Posterior vena cava (tissue), 2 donors: Measurements from ENCODE around the gene METTL25B. TPM values are rescaled to one million over a fixed set of nuclear protein-coding genes. Genes with fewer than 3 reads are reported as not detected.

Source experiments
- DNase-seq: peaks from one replicate; pipeline ENCODE4 v3.0.0-alpha.2; 2020; ENCODE audit warnings: low spot score
- intact Hi-C, 2 donors: fragments of 100-400 bp; cut with DNase I; formaldehyde crosslinking; loops; one replicate each; pipeline versions ENCODE4 v1.14.1 to v1.14.2; 2022 to 2023
- total RNA-seq, 2 donors: library from RNA; stranded (reverse); fragmentation: NEBNext Ultra II Directional; extraction: Animal tissue kit (Norgen Biotek cat#: 25700); gene quantifications; one replicate each; pipeline ENCODE4 v1.2.1, GENCODE V29; 2021
- donor health status: DM: yes; HTN: yes; CAD: no.
- donor health status: DM: yes; HTN: yes; CAD: no.

Gene METTL25B
- total RNA-seq, 2 donors from 2014 or later: 19.6 to 21.6 TPM

DNA sequence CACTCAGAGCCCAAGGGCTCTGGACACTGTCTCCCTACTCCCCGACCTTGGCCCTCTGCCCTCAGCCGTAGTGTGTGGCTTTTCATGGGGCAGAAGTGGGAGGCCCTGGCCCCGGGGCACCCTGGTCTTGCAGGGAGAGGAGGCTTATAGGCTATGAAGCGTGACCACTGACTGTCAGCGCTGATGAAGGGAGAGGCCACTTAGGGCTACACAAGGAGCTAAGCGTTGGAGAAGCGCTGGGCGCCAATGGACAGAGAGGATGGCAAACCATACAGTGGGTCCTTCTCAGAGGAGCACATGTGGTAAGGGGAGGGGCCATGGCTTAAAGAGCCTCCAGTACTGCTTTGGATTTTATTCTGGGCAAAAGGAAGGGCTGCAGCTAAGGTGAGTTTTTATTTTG lies 30.8 kb upstream of the METTL25B start:
- no peak for DNase-seq
- intact Hi-C loops: loop anchor here in 1 of 2 donors (10.0 kb wide), 1 partner anchor 187 kb away; no protein-coding TSS in a partner anchor

DNA sequence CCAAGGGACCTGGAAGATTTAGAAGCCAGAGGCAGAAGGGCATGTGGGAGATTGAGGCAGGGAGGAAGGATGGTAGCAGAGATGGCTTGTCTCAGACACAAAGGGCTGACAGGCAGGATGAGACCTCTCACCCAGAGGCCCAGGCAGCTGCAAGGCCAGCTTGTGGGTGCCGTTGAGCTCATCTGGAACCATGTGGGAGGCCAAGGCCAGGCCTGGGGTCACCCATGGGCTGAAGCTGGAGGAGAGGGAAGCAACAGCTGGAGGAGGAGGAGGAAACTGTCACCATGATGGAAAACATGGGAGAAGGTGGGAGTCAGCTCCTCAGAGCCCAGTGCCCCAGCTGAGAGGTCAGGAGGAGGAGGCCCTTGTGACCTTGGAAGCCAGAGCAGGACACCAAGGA lies 29.3 kb upstream of the METTL25B start:
- intact Hi-C loops: loop anchor here in 1 of 2 donors (10.0 kb wide), 1 partner anchor 186 kb away; no protein-coding TSS in a partner anchor

DNA sequence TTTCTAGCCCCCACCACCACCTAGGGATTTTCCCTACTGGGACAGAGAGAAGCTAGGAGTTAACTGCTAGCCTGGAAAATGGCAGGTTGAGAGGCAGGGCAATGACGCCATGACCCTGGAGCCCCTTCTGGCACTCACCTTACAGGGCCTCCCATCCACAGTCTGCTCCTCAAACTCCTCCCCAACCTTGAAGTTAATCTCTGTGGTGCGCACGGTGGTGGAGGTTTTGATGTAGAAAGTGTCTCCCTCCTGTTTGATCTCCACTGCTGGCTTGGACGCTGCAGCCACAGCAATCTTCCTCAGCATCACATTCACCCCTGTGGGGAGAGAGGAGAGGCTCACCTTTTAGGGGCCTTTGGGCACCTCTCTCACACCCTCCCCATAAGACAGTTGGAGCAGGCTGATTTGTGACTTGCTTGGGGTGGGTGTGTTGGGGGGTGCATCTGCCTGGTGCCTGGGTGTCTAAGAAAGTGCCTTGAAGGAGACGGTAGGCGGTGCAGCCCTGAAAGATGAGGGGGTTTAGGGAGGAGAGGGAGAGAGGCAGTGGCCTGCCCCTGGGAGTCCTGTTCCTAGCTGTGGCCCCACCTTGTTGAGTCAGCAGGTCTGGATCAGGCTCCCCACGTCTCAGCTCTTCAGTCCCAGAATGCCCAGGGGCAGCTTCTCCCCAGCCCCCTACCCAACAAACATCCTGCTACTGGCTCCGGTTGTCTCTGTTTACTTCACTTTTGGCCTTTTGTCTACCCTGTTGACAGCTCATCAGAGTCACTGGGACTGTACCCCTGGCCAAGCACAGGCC lies 27.3 kb upstream of the METTL25B start:
- no peak for DNase-seq
- intact Hi-C loops: no loop called here

More for the DNA sequence above, 29.3 kb upstream of the METTL25B start:
- no peak for DNase-seq

GRCh38 chr1:156703336-156703735 lies 24.9 kb upstream of the METTL25B start:
- intact Hi-C loops: no loop called here
- DNase-seq: no peak

DNA sequence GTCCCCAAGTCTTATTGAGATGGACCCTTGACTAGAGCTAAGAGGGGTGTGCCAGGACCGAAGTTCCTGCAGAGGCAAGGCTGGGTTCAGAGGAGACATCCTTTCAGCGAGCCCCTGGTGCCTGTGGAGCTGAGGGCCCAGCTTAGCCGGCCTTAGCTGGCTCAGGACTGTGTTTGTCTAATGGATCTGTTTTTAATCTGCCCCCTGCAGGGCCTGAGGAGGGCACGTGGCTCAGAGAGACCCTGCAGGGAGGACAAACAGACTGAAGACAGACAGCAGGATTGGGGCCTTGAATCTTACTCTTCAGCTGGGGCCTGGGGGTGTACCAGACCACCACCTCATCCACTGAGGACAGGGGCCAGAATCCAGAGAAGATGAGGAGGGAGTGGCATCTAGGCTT lies 24.5 kb upstream of the METTL25B start:
- no peak for DNase-seq
- intact Hi-C loops: no loop called here

- DNase-seq: no peak
- intact Hi-C loops: no loop called here
Observed at GRCh38 chr1:156704166-156704711, 24.0 kb upstream of the METTL25B start.

DNA sequence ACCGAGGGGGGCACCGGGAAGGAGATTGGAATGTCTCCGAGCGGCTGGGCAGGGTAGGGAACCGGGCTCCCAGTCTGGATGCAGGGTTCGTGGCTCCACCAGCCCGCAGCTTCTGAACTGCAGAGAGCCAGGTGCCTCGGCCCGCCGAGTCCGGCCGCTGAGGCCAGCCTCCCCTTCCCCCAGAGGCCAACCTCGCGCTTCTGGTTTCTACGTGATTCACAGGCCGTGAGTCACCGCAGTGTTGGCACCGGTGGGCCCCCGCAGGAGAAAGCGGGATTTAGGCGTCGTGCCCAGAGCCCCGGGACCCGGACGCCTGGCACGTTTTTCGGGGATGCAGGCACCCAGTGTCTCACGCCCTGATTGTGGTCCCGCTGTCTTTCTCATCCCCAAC lies 23.3 kb upstream of the METTL25B start:
- DNase-seq: peak; percentile 90
- intact Hi-C loops: no loop called here

GRCh38 chr1:156705321-156705917 lies 22.9 kb upstream of the METTL25B start, which contains the start of gene CRABP2:
TSS of gene CRABP2 (minus strand) at chr1:156705583. CDS start at chr1:156705446, 137 bp downstream.
- intact Hi-C loops: no loop called here
- DNase-seq: no peak

GRCh38 chr1:156705918-156706656 lies 22.2 kb upstream of the METTL25B start:
- intact Hi-C loops: no loop called here
- DNase-seq: peak; percentile 89

GRCh38 chr1:156706657-156707416 lies 21.4 kb upstream of the METTL25B start:
- DNase-seq: peak; percentile 91
- intact Hi-C loops: no loop called here

GRCh38 chr1:156707417-156708217 lies 20.7 kb upstream of the METTL25B start:
- intact Hi-C loops: no loop called here
- no peak for DNase-seq

- intact Hi-C loops: no loop called here
- no peak for DNase-seq
Observed at GRCh38 chr1:156708218-156708661, 20.0 kb upstream of the METTL25B start.

DNA sequence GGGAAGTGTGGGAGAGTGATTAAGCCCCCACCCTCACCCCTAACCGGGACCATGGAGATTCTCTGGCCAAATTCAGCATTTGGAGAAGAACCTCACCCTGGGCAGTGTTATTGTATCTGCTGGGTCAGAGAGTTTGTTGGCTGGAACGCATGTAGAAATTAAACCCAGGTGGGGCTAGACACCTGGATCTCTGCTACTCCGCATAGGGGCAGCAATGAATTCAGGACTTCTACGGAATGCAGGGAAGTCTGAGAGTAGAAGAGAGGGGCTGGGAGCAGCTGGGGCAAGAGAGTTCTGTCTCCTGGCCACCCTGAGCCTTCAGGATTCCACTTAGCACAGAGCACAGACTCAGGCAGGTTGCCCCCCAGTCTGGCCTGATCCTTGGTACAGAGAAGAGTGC lies 19.2 kb upstream of the METTL25B start:
- intact Hi-C loops: no loop called here
- DNase-seq: no peak

GRCh38 chr1:156709757-156710489 lies 18.3 kb upstream of the METTL25B start:
- intact Hi-C loops: no loop called here
- DNase-seq: peak; percentile 92

DNA sequence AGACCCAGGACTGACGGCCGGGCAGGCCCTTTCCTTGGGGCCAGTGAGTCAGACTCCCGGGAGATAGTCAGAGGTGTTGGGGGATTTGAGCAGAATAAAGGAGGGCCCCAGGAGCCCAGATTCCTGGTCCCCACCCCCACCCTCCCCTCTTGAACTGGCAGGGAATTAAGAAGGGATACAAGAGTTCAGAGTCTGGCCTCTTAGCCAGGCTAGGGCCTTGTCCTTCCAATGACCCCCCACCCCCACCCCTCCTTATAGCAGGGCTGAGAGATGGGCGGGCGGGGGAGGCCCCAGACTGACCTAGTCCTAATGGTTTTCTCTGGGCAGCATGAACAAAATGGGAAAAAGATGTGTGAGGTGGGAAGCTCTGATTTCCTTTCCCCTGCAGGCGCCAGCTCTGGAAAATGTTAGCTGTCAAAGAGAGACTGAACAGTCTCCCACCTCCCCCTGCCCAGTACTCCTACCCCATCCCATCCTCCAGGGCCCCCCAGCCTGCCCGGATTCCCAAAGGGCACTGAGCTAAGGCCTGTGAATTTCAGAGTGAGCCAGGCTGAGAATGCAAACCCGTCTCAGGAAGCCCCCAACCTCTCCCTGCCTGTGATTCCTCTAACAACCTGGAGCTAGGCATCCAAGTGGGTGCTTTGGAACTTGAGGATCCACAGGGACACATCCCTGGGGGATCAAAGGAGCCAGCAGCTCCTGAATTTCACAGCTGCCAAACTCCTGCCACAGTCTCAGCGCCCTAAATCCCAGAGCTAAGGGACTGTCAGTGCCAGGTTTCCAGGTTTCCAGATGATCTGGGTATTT lies 17.1 kb upstream of the METTL25B start:
- DNase-seq: no peak
- intact Hi-C loops: no loop called here

GRCh38 chr1:156712626-156713025 lies 15.6 kb upstream of the METTL25B start:
- intact Hi-C loops: no loop called here
- DNase-seq: no peak

DNA sequence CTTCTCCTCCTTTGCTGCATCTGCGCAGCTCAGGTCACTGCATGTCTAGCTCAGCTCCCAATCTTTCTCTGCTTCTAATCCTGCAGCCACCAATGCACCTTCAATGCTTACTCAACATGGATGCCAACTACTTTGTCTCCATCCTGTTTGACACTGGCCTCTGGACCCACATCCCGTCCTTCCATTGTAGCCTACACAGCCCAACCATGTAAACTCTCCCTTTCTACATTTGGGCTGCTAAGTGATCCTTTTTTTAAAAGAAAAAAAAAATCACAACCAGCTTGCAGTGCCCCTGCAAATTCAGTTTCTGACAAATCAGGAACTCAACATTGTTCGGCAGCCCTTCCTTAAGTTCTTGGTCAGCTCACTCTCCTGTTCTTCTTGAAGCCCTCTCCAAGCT lies 13.4 kb upstream of the METTL25B start:
- intact Hi-C loops: no loop called here
- DNase-seq: no peak
